Prostate gland (tissue), 2 donors: ENCODE data around the gene SHROOM4.

Source experiments
- CTCF ChIP-seq, 4 experiments: fragments of 200-600 bp in 2 of 4; fragments of 450-650 bp in 2 of 4; sonication (generic) in 2 of 4; IDR thresholded peaks; 1 replicate in 3 of 4; 2 replicates in 1 of 4; pipeline ENCODE4 v1.5.1; 2016 to 2019; ENCODE audit warnings: antibody characterized with exemption in 4 of 4, mild to moderate bottlenecking in 2 of 4, moderate library complexity in 2 of 4
- POLR2A ChIP-seq: fragments of 450-650 bp; IDR thresholded peaks from one replicate; pipeline ENCODE4 v1.6.1; 2016; ENCODE audit warnings: antibody characterized with exemption, mild to moderate bottlenecking
- POLR2AphosphoS5 ChIP-seq: sonication (generic); formaldehyde crosslinking; IDR thresholded peaks from one replicate; pipeline ENCODE4 v1.6.1; 2017; ENCODE audit warnings: antibody characterized with exemption

- no peak for TF ChIP-seq POLR2A
- TF ChIP-seq CTCF (IDR thresholded peaks at IDR 0.05), result no peak
- no peak for TF ChIP-seq POLR2AphosphoS5
Observed at GRCh38 chrX:50858548-50858947, 44.6 kb upstream of the SHROOM4 start.
